Smooth muscle cell (in vitro differentiated cells): ENCODE data around the gene SCRT2. TPM values are rescaled to one million over a fixed set of nuclear protein-coding genes. Genes with fewer than 3 reads are reported as not detected.

Experiments
- DNase-seq: peaks from one replicate; lab custom pipeline; 2025; ENCODE audit not compliant: unreplicated experiment; lab: John Stamatoyannopoulos, UW
- H2AFZ ChIP-seq: fragments of 200-600 bp; sonication (generic); 2 replicates; pipeline ENCODE4 v1.6.0; 2016; ENCODE audit warnings: antibody characterized with exemption, low read depth, mild to moderate bottlenecking
- H3F3A ChIP-seq: fragments of 200-600 bp; sonication (generic); 2 replicates; pipeline ENCODE4 v1.6.0; 2017; ENCODE audit warnings: antibody characterized with exemption, low read depth
- H3K27ac ChIP-seq: fragments of 200-600 bp; sonication (generic); 2 replicates; pipeline ENCODE4 v1.5.1; 2016; ENCODE audit warnings: low read depth, mild to moderate bottlenecking
- H3K27me3 ChIP-seq: fragments of 200-600 bp; sonication (generic); 2 replicates; pipeline ENCODE4 v1.6.1; 2016; ENCODE audit warnings: low read depth, mild to moderate bottlenecking
- H3K36me3 ChIP-seq: fragments of 200-600 bp; sonication (generic); 2 replicates; pipeline ENCODE4 v1.5.1; 2016; ENCODE audit warnings: low read depth
- H3K4me1 ChIP-seq: fragments of 200-600 bp; sonication (generic); 2 replicates; pipeline ENCODE4 v1.5.1; 2016; ENCODE audit warnings: low read depth
- H3K4me2 ChIP-seq: fragments of 200-600 bp; sonication (generic); 2 replicates; pipeline ENCODE4 v1.6.0; 2016; ENCODE audit warnings: mild to moderate bottlenecking
- H3K4me3 ChIP-seq: fragments of 200-600 bp; sonication (generic); 2 replicates; pipeline ENCODE4 v1.5.1; 2016; ENCODE audit warnings: mild to moderate bottlenecking
- H3K79me2 ChIP-seq: fragments of 200-600 bp; sonication (generic); 2 replicates; pipeline ENCODE4 v1.6.0; 2016; ENCODE audit warnings: low read depth, mild to moderate bottlenecking
- H3K9ac ChIP-seq: fragments of 200-600 bp; sonication (generic); 2 replicates; pipeline ENCODE4 v1.6.0; 2016; ENCODE audit warnings: low read depth
- H3K9me3 ChIP-seq: fragments of 200-600 bp; sonication (generic); replicated peaks from 2 replicates; pipeline ENCODE4 v1.5.1; 2016; ENCODE audit warnings: low read depth
- H4K20me1 ChIP-seq: fragments of 200-600 bp; sonication (generic); 2 replicates; pipeline ENCODE4 v1.6.0; 2016; ENCODE audit warnings: low read depth
- CTCF ChIP-seq: fragments of 200-600 bp; sonication (generic); IDR thresholded peaks from 2 replicates; pipeline ENCODE4 v1.5.1; 2017; ENCODE audit warnings: borderline replicate concordance, mild to moderate bottlenecking, antibody characterized with exemption; ENCODE audit not compliant: insufficient read depth, poor library complexity, severe bottlenecking
- WGBS: methylation state at CpG from one replicate; pipeline ENCODE4 v1.1.7; 2016; ENCODE audit warnings: low lambda C conversion rate; 5-methylcytosine and 5-hydroxymethylcytosine counted together
- polyA plus RNA-seq: library from polyadenylated mRNA; unstranded; fragments of >200 nt; fragmentation: Nextera tagmentation; extraction: Ambion mirVana; gene quantifications from 2 replicates; pipeline ENCODE4 v1.2.1, GENCODE V29; 2016
- total RNA-seq: library from RNA; depleted of rRNA; stranded (reverse); fragments of >200 nt; gene quantifications from 2 replicates; pipeline ENCODE4 v1.2.3, GENCODE V29; 2014

Gene SCRT2
- total and polyA plus RNA-seq, 2 experiments from 2014 or later, result not detected

- peaks cover 31% of the 10 kb centered on the region for H3K27me3 ChIP-seq
- WGBS, result 55% methylated on average over 11 of the region's 60 CpGs
Measured at GRCh38 chr20:664151-664550, 11.5 kb downstream of the SCRT2 start.

GRCh38 chr20:663315-664090, 12.1 kb downstream of the SCRT2 start:
- Histone ChIP-seq H3K4me3 (no peak overlapping the region), H3K27me3 (peaks cover 31% of the 10 kb centered on the region)
- DNase-seq, result no peak

More at GRCh38 chr20:664151-664550, 11.5 kb downstream of the SCRT2 start:
- H3K9ac ChIP-seq, result no peak overlapping the region
- no peak overlapping the region for H3K4me2 ChIP-seq
- no peak overlapping the region for H2AFZ ChIP-seq
- no peaks in the 10 kb centered on the region for H3K9me3 ChIP-seq
- H3K27ac ChIP-seq, result no peak overlapping the region
- H4K20me1 ChIP-seq, result no peaks in the 10 kb centered on the region
- no peak for TF ChIP-seq CTCF
- no peak overlapping the region for H3K4me3 ChIP-seq
- no peak for DNase-seq
- no peaks in the 10 kb centered on the region for H3F3A ChIP-seq
- no peaks in the 10 kb centered on the region for H3K36me3 ChIP-seq
- no peaks in the 10 kb centered on the region for H3K79me2 ChIP-seq
- H3K4me1 ChIP-seq, result peaks cover 8% of the 10 kb centered on the region

GRCh38 chr20:662277-663192, 13.1 kb downstream of the SCRT2 start:
- Histone ChIP-seq H3K79me2 (no peaks in the 10 kb centered on the region), H3K9ac (no peak overlapping the region), H3K27me3 (peaks cover 31% of the 10 kb centered on the region), H4K20me1 (no peaks in the 10 kb centered on the region), H3K4me1 (peaks cover 8% of the 10 kb centered on the region), H3F3A (no peaks in the 10 kb centered on the region), H2AFZ (no peak overlapping the region), H3K36me3 (no peaks in the 10 kb centered on the region), H3K9me3 (no peaks in the 10 kb centered on the region), H3K4me3 (no peak overlapping the region), H3K27ac (no peak overlapping the region), H3K4me2 (no peak overlapping the region)
- TF ChIP-seq CTCF, result no peak
- no peak for DNase-seq
- WGBS, result 73% methylated on average over 16 of the region's 16 CpGs

More at GRCh38 chr20:663315-664090, 12.1 kb downstream of the SCRT2 start:
- no peaks in the 10 kb centered on the region for H4K20me1 ChIP-seq
- H3K4me1 ChIP-seq, result peaks cover 8% of the 10 kb centered on the region
- no peak overlapping the region for H2AFZ ChIP-seq
- H3F3A ChIP-seq, result no peaks in the 10 kb centered on the region
- WGBS, result 88% methylated on average over 34 of the region's 84 CpGs
- H3K27ac ChIP-seq, result no peak overlapping the region
- no peak overlapping the region for H3K4me2 ChIP-seq
- no peak for TF ChIP-seq CTCF
- no peak overlapping the region for H3K9ac ChIP-seq
- no peaks in the 10 kb centered on the region for H3K9me3 ChIP-seq
- no peaks in the 10 kb centered on the region for H3K36me3 ChIP-seq
- no peaks in the 10 kb centered on the region for H3K79me2 ChIP-seq
